H1 (cell line): ENCODE results near the gene ZNF775. TPM values are rescaled to one million over a fixed set of nuclear protein-coding genes. Genes with fewer than 3 reads are reported as not detected.

Experiments used
- CBX8 ChIP-seq: fragments of 300-800, 300-1000 bp; sonication (generic); IDR thresholded peaks from 2 replicates; pipeline ENCODE4 v1.7.1; 2016; ENCODE audit warnings: low read depth, low read length, borderline replicate concordance
- CEBPB ChIP-seq: IDR thresholded peaks from 2 replicates; pipeline ENCODE4 v1.6.1; 2012; ENCODE audit warnings: low read depth, low read length
- E2F6 ChIP-seq: IDR thresholded peaks from 2 replicates; pipeline ENCODE4 v1.6.1; 2012; ENCODE audit warnings: inconsistent platforms
- JUN ChIP-seq: IDR thresholded peaks from 2 replicates; pipeline ENCODE4 v1.6.1; 2011; ENCODE audit warnings: low read depth, mild to moderate bottlenecking, improper control_type of control experiment, low read length
- KDM1A ChIP-seq: fragments of 200-600, 300-600 bp; sonication (generic); IDR thresholded peaks from 2 replicates; pipeline ENCODE4 v1.7.1; 2016; ENCODE audit warnings: mild to moderate bottlenecking, low read length, borderline replicate concordance
- SAP30 ChIP-seq: fragments of 300-600 bp; sonication (generic); IDR thresholded peaks from 2 replicates; pipeline ENCODE4 v1.7.1; 2012; ENCODE audit warnings: low read length, moderate library complexity, mild to moderate bottlenecking, inconsistent platforms; ENCODE audit not compliant: insufficient read depth, insufficient replicate concordance
- SIX5 ChIP-seq: IDR thresholded peaks from 2 replicates; pipeline ENCODE4 v1.6.1; 2011; ENCODE audit warnings: mild to moderate bottlenecking, low read depth, low read length
- YY1 ChIP-seq: IDR thresholded peaks from 2 replicates; pipeline ENCODE4 v1.6.1; 2011; ENCODE audit warnings: low read depth, mild to moderate bottlenecking, low read length
- polyA plus RNA-seq, 7 experiments: library from polyadenylated mRNA; depleted of rRNA in 3 of 7; stranded (reverse) in 5 of 7; unstranded in 2 of 7; fragments of >200 nt in 5 of 7; fragments of 200-250 nt in 2 of 7; gene quantifications; 1 replicate in 5 of 7; 2 replicates in 1 of 7; 4 replicates in 1 of 7; pipeline versions ENCODE4 v1.2.1 to v1.2.3, GENCODE V29; 2011 to 2013; ENCODE audit warnings: missing spikeins in 2 of 7, mixed read lengths in 2 of 7
- total RNA-seq: library from RNA; stranded (reverse); fragmentation: NEBNext Ultra II Directional; extraction: Animal tissue kit (Norgen Biotek cat#: 25700); gene quantifications from 2 replicates; pipeline ENCODE4 v1.2.1, GENCODE V29; 2021

The ZNF775 gene
- total and polyA plus RNA-seq, 2 of the 8 experiments (the other 6 are each of a cell fraction or from before 2014, with no cell fraction given), result 13.6 to 21.5 TPM

DNA sequence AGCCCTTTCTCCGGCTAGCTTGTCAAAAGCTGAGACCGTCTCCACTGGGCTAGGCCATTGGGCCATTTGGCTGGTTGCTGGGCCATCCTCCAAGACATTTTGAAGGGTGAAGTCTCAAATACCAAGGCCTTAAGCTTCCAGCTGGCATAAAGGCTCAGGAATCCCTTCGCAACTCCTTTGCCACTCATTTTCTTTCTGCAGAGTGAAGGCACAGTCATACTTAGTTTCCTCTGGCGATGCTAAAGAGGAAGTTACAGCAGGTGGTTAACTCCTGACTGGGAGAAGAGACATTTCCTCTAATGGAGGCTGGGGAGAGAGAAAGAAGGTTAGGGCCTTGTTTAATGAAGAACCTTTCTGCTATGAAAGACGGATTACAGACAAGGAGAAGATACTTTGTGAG, 15.3 kb upstream of the ZNF775 start (continued):
- TF ChIP-seq KDM1A (no peak), E2F6 (no peak), SIX5 (no peak), SAP30 (no peak), YY1 (no peak), CEBPB (no peak), CBX8 (no peak), JUN (no peak)
- TF ChIP-seq, all 59 proteins: peak for 0
